GM18951 (cell line): Measurements from ENCODE around the gene ACTR3C.
"Not testable (repeated sequence)": the region's sequence is repeated elsewhere in the genome, so short reads cannot be mapped to it uniquely, and the experiment has no call there.

Source experiments
- POLR2A ChIP-seq: IDR thresholded peaks from 4 replicates; pipeline ENCODE4 v1.6.1; 2011; ENCODE audit warnings: mild to moderate bottlenecking; ENCODE audit not compliant: insufficient read length, insufficient read depth; ENCODE audit errors: extremely low read depth
- in situ Hi-C: fragments of 300-500 bp; cut with MboI; formaldehyde crosslinking; loops from one replicate; pipeline ENCODE4 v1.12.0; 2022; ENCODE audit warnings: low sequenced_read_pairs, mixed read lengths, inconsistent platforms; ENCODE audit not compliant: unreplicated experiment

The ACTR3C gene

DNA sequence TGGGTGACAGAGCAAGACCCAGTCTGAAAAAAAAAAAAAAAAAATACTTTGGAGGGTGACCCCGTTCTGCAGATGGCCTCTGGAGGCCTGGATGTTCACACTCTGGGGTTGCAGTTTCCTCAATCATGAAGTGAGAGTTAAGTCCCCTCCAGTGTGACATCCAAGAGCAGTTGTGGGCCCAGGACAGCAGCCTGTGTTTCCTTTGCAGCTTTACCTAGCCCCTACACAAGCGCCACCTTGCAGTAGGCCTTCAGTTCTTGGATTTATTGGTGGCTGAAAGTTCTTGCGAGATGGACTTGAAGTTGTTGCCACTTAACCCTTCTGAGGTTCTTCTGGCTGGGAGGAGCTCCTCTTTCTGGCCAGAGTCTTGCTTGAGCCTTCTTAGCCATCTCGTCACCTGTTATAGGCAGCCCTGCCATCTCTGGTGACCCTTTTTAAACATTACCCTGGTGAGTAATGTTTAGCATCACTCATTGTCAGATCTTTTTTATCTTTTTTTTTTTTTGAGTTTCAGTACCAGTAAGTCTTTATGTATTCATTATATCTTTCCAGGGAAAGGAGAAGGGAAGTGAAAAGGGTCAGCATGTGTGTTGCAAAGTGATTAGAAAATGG, 3.4 kb upstream of the ACTR3C start:
- no peak for TF ChIP-seq POLR2A
- in situ Hi-C loops = no loop called here

DNA sequence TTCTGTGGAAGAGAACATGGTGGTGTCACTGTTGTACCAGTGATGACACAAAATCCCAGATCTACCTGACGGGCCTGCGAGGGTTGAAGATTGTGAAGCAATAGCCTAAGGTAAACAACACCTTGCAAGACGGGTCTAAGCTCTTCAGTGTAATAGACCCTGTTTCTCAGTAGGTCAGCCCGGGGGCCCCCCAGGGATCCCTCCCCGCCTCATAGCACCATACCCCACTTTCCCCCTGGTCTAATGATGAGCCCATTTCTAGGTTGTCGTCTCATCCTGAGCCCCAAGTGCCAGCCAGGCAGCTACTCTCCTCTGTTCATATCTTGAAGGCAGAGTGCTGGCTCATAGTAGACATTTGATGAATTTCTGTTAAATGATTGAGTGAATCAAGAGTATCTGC, 2.6 kb upstream of the ACTR3C start:
- in situ Hi-C loops = no loop called here
- TF ChIP-seq POLR2A = no peak

DNA sequence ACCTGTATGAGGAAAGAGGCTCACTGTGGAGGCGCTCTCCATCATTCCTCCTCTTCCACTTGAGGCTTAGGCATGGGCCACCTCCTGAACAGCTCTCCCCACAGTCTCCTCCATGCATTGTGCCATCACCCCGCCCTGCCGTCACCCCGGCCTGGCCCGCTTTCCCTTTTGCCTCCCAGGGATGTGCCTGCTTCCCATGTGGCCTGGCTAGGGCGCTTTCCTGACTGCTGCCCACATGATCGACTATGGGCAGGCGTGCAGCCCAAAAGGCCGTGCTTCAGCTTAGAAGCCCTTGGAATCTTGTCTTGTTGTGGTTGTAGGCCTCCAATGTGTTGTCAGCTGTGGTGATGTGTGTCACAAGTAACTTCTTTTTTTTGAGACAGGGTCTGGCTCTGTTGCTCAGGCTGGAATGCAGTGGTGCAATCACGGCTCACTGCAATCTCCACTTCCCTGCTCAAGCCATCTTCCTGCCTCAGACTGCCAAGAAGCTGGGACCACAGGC, 1.8 kb upstream of the ACTR3C start:
- in situ Hi-C loops = no loop called here
- no peak for TF ChIP-seq POLR2A

DNA sequence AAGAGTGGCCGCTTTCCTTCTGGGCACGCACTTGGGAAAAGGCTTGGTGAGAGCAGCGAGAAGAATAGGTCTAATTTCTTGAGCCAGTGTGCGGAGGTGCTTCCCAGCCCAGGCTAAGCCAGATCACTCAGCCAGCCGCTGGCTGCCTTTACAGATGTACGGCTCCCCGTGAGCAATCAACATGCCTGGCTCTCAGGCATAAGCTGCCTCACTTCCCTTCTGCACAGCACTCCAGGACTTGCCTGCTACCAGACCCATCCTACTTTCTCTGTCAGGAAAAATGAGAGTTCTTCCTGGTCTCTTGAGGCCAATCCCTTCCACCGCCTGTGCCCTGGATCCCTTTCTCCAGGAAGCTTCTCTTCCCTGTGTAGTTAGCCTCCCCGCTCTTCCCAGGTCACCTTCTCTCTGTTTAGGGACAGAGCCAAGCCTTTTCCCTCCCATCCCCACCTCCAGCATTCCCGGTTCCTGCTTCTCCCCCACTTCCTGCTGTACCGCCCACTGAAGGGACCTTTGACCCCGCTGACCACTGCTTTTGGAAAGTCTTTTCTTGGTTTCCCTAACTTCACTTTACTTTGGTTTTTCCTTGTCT, 1.1 kb upstream of the ACTR3C start:
- in situ Hi-C loops = no loop called here
- TF ChIP-seq POLR2A = no peak

DNA sequence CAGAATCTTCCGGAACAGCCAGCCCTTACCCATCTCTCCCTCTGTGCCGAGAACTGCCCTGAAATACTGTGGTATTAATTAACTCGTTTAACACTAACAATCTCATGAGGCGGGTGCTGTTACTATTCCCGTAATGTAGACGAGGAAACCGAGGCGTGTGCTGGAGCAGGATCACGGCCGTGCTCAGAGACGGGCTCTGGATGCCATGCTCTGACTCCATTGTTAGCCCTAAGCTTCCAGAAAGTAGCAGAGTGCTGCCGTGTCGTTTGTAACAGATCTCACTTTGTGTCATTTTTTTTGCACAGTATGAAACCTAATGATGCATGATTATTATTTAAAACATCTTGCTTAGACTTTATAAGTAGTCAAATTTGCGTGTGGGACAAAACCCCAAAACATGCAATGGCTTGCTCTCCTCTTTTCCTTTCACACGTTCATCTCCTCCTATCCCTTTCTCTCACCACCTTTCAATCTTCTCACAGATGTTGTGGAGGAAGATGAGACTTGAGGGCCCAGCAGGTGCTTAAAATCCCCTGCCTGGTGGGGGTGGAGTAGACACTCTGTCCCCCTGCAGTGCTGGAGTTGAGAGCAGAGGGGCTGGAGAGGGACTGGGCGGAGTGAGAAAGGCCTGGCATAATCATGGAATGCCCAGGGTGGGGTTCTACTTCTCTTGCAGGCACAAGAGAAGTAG, 482 bp upstream of the ACTR3C start:
- in situ Hi-C loops = no loop called here
- TF ChIP-seq POLR2A = no peak

DNA sequence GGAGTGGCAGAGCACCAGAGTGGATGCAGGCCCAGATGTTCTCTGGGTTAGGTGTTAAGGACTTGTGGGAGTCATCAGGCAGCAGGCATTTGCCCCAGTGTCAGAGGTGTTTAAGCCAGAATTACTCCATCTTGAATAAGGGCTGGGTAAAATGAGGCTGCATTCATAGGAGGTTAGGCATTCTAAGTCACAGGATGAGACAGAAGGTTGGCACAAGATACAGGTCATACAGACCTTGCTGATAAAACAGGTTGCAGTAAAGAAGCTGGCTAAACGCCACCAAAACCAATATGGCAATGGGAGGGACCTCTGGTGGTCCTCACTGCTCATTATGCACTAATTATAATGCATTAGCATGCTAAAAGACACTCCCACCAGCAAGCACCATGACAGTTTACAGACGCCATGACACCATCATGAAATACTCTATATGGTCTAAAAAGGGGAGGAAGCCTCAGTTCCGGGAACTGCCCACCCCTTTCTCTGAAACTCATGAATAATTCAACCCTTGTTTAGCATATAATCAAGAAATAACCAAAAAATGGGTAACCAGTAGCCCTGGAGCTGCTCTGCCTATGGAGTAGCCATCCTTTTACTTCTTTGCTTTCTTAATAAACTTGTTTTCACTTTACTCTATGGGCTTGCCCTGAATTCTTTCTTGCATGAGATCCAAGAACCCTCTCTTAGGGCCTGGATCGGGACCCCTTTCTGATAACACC, 1.1 kb downstream of the ACTR3C start:
- in situ Hi-C loops = no loop called here
- TF ChIP-seq POLR2A = no peak

DNA sequence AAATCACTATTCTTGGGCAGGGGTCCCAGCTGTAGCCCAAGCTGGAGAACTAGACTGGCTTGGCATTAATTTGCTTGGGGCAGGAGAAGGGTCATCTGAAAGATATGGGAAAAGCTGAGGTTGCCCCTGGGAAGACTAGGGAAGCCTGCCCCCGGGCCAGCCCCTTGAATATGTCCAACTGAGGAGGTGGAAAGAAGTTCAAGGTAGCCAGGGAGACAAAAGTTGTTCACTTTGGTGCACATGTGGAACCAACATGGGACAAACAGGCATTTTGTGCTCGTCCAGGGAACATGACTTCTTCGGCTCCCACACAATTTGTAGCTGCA, 1.6 kb downstream of the ACTR3C start:
- in situ Hi-C loops = no loop called here
- no peak for TF ChIP-seq POLR2A

DNA sequence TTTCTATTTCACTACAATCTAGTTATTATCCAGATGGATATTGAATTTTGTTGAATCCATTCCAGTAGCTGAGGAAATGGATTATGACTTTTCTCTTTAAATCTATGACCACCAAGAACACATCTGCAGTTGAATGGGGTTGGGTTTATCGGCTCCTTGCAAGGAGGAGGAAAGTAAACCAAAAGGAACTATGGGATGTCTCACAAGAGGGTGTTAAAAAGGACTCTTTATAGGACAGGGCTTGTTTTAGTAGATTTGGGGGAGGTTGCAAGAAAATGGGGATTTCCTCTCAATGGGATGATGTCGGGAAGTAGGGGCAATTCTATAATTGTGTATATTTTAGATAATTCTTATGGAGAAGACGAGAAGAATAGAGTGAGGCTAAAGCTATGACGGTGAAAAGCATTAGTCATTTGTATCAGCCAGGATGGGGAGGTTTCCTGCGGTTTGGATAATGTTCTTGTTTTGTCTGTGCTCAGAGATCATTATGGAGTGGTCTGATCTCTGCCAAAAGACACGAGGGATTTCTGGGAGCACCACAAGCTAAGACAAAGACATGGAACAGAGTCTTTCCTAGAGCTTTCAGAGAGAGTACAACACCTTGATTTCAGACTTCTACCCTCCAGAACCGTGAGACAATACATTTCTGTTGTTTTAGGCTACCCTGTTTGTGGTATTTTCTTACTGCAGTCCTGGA, 5.4 kb downstream of the ACTR3C start:
- no peak for TF ChIP-seq POLR2A

DNA sequence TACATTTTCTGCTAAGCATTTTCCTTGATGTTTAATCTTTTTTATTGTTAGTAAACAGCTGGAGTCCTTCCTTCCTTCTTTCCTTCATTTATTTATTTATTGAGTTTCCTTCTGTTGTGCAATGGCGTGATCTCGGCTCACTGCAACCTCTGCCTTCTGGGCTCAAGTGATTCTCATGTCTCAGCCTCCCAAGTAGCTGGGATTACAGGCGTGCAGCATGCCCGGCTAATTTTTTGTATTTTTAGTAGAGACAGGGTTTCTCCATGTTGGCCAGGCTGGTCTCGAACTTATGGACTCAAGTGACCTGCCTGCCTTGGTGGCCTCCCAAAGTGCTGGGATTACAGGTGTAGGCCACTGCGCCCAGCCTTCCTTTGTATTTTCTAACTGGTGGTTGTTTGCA, 6.4 kb downstream of the ACTR3C start:
- in situ Hi-C loops = not testable (repeated sequence)

More for the DNA sequence above, 5.4 kb downstream of the ACTR3C start:
- in situ Hi-C loops = no loop called here

DNA sequence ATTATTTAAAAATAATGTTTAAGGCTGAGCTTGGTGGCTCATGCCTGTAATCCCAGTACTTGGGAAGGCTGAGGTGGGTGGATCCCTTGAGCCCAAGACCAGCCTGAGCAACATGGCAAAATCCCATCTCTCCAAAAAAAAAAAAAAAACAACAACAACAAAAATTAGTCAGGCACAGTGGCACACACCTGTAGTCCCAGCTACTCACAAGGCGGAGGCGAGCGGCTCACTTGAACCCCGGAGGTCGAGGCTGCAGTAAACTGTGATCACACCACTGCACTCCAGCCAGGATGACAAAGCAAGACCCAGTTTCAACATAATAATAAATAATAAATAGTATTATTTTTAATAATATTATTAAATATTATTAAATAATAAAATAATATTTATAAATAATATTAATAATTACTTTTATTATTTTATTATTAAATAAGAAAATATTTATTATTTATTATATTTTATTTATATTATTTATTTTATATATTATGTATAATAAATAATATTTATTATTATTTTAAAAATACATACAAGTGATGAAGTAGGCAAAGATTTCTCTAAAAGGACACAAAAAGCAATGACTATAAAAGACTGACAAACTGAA, 8.6 kb downstream of the ACTR3C start:
- no peak for TF ChIP-seq POLR2A
- in situ Hi-C loops = no loop called here

DNA sequence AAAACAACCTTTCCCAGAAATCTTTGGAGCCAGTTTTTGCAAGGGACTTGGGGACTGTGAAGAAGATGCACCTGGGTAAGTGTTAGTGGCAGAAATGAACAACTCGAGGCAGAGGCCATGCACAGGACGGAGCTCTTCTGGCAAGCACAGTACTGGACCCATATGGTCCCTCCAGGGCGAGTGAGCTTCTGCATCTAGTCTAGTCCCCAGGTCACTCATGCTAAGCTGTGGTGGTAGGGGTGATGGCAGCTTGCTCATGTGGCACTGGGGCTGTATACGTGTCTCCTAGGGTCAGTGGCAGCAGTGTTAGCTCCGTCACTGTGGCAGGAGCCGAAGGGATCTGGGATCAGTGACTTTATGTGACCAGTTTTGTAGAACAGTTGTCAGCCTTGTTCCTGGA, 9.5 kb downstream of the ACTR3C start:
- in situ Hi-C loops = no loop called here
- no peak for TF ChIP-seq POLR2A

DNA sequence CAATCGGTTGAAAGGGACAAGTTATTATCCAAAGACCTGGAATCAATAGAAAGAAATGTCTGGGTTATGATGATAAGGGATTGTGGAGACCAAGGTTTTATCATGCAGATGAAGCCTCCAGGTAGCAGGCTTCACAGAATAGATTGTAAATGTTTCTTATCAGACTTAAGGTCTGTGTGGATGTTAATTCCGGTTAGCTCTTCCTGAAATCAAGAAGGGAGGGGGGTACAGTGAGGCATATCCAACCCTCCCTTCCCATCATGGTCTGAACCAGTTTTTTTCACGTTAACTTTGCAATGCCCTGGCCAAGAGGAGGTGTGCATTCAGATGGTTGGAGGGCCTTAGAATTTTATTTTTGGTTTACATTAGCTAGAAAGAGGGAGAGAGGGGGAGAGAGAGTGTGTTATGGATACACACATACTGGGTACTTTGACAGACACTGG, 10.0 kb downstream of the ACTR3C start:
- in situ Hi-C loops = no loop called here
- no peak for TF ChIP-seq POLR2A

DNA sequence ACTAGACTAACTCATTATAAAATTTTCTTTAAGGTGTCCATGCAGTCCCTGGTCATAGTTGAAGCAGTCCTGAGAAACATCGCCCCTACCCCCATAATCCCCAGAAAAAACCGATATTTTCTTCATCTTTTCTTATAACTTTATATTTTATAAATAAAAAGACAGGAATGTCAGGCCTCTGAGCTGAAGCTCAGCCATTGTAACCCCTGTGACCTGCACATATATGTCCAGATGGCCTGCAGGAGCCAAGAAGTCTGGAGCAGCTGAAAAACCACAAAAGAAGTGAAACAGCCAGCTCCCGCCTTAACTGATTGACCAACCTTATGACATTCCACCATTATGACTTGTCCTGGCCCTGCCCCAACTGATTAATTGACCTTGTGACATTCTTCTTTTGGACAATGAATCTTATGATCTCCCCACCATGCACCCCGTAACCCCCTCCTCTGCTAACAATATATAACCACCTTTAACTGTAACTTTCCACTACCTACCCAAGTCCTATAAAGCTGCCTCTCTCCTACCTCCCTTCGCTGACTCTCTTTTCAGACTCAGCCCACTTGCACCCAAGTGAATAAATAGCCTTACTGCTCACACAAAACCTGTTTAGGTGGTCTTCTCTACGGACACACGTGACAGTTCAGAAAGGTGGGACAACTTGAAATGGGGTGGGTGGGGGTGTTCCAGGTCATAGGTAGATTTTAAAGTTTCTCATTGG, 10.5 kb downstream of the ACTR3C start:
- in situ Hi-C loops = not testable (repeated sequence)
